ENCODE measurements around the gene TMED4. TPM values are rescaled to one million over a fixed set of nuclear protein-coding genes. Genes with fewer than 3 reads are reported as not detected.

Gene TMED4
- total and polyA plus RNA-seq, 12 donors = 42.9 to 81.4 (median 67.8) TPM

GRCh38 chr7:44606341-44607140, 24.5 kb upstream of the TMED4 start, which contains the start of gene OGDH:
OGDH (plus strand) TSS chr7:44606627; CDS start chr7:44624344, 17,717 bp downstream.
- ATAC-seq (peak; percentile 96 to 99 (median 98)), DNase-seq (peak; percentile 99)
- Histone ChIP-seq H3K27me3 (no peaks in the 10 kb centered on the region), H3K4me1 (peaks cover 2 to 35% (median 32%) of the 10 kb centered on the region in 9 donors), H3K9me3 (no peaks in the 10 kb centered on the region), H3K27ac (peak within 1 kb of the TSS; percentile 86 to 99 (median 98)), H3K4me3 (peak within 1 kb of the TSS; percentile 39 to 96 (median 72)), H3K36me3 (peaks cover 0 to 5% (median 0%) of the 10 kb centered on the region in 9 donors)
- 0 to 1% methylated on average over 62 to 93 of the region's 93 CpGs for WGBS, 2 donors
- intact Hi-C loops (cut with DNase I) = loop anchor here in 4 of 10 donors (1.0 to 10.0 kb wide), 5 partner anchors 24 to 241 kb away; partner anchors contain the start of genes H2AZ2 (in 2 of the 4) and TMED4 (in 2 of the 4)
- TF ChIP-seq CTCF (IDR thresholded peaks at IDR 0.05) = peak in 1 of 9 donors; percentile 8

GRCh38 chr7:44604941-44605340, 22.9 kb upstream of the TMED4 start:
- ATAC-seq (no peak), DNase-seq (no peak)
- H3K36me3 ChIP-seq = peaks cover 0 to 5% (median 0%) of the 10 kb centered on the region in 9 donors
- H3K4me3 ChIP-seq = no peak overlapping the region
- WGBS, 2 donors = 83 to 86% methylated on average over 2 of the region's 2 CpGs
- no peak for TF ChIP-seq CTCF (IDR thresholded peaks at IDR 0.05)
- H3K4me1 ChIP-seq = peaks cover 2 to 35% (median 32%) of the 10 kb centered on the region in 9 donors
- H3K27ac ChIP-seq = no peak overlapping the region
- intact Hi-C loops (cut with DNase I) = loop anchor here in 2 of 10 donors (5.0 to 10.0 kb wide), 2 partner anchors 90 to 242 kb away; partner anchors contain the start of gene H2AZ2 (in 2 of the 2)
- H3K9me3 ChIP-seq = no peaks in the 10 kb centered on the region
- no peaks in the 10 kb centered on the region for H3K27me3 ChIP-seq

GRCh38 chr7:44603193-44603592, 21.2 kb upstream of the TMED4 start:
- Histone ChIP-seq H3K4me3 (no peak overlapping the region), H3K27ac (no peak overlapping the region), H3K27me3 (no peaks in the 10 kb centered on the region), H3K36me3 (peaks cover 0 to 2% (median 0%) of the 10 kb centered on the region in 9 donors), H3K4me1 (peaks cover 2 to 21% (median 16%) of the 10 kb centered on the region in 9 donors), H3K9me3 (no peaks in the 10 kb centered on the region)
- TF ChIP-seq CTCF (IDR thresholded peaks at IDR 0.05) = no peak
- DNase-seq (no peak), ATAC-seq (no peak)
- intact Hi-C loops (cut with DNase I) = loop anchor here in 1 of 10 donors (10.0 kb wide), 1 partner anchor 92 kb away; no protein-coding TSS in a partner anchor
- 81 to 86% methylated on average over 6 of the region's 6 CpGs for WGBS, 2 donors

- no peaks in the 10 kb centered on the region for H3K9me3 ChIP-seq
- no peak for DNase-seq
- H3K4me3 ChIP-seq = no peak overlapping the region
- H3K36me3 ChIP-seq = no peaks in the 10 kb centered on the region
- 54 to 67% methylated on average over 1 of the region's 1 CpG for WGBS, 2 donors
- H3K27me3 ChIP-seq = no peaks in the 10 kb centered on the region
- ATAC-seq = no peak
- intact Hi-C loops (cut with DNase I) = loop anchor here in 1 of 10 donors (10.0 kb wide), 1 partner anchor 92 kb away; no protein-coding TSS in a partner anchor
- no peak overlapping the region for H3K27ac ChIP-seq
- H3K4me1 ChIP-seq = peaks cover 2 to 15% (median 10%) of the 10 kb centered on the region in 9 donors
- no peak for TF ChIP-seq CTCF (IDR thresholded peaks at IDR 0.05)
These were observed 20.5 kb upstream of the TMED4 start for GRCh38 chr7:44602576-44602910.
